ENCODE results near the gene PLPPR5. TPM values are rescaled to one million over a fixed set of nuclear protein-coding genes. Genes with fewer than 3 reads are reported as not detected.
A peak's percentile ranks its signal among the peaks of the same experiment; 100 is the strongest.

The PLPPR5 gene
- total RNA-seq, 1 donor from 2014 or later: not detected

DNA sequence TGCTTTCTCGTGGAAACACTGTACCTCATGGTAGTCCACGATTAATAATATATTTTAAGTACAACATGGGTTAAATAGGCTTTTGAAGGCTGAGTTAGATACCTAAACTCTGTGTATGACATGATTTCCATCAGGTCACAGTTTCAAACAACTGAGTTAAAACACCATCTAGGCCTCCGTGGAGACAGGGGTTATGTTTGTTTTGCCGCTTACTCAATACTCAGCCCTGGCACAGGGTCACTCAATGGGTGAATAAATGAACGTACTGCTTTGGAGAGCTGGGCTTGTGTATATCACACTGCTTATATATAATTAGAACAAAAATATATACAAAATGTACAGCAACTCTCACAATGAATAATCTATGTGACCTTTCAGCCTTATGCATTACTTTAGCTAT, 72.5 kb downstream of the PLPPR5 start:
- DNase-seq (ENCODE audit: low read depth) (no peak), FAIRE-seq (no peak)
- Histone ChIP-seq H3K4me3 (ENCODE audit: low read depth, low read length) (no peak overlapping the region), H3K36me3 (ENCODE audit: control insufficient read depth, insufficient read depth, low read length) (no peaks in the 10 kb centered on the region), H3K27me3 (ENCODE audit: control insufficient read depth, insufficient read depth, low read length) (no peaks in the 10 kb centered on the region)
- TF ChIP-seq, protein P1, sequence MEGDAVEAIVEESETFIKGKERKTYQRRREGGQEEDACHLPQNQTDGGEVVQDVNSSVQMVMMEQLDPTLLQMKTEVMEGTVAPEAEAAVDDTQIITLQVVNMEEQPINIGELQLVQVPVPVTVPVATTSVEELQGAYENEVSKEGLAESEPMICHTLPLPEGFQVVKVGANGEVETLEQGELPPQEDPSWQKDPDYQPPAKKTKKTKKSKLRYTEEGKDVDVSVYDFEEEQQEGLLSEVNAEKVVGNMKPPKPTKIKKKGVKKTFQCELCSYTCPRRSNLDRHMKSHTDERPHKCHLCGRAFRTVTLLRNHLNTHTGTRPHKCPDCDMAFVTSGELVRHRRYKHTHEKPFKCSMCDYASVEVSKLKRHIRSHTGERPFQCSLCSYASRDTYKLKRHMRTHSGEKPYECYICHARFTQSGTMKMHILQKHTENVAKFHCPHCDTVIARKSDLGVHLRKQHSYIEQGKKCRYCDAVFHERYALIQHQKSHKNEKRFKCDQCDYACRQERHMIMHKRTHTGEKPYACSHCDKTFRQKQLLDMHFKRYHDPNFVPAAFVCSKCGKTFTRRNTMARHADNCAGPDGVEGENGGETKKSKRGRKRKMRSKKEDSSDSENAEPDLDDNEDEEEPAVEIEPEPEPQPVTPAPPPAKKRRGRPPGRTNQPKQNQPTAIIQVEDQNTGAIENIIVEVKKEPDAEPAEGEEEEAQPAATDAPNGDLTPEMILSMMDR (IDR thresholded peaks at IDR 0.05; ENCODE audit: insufficient read depth, low read length, severe bottlenecking): no peak

DNA sequence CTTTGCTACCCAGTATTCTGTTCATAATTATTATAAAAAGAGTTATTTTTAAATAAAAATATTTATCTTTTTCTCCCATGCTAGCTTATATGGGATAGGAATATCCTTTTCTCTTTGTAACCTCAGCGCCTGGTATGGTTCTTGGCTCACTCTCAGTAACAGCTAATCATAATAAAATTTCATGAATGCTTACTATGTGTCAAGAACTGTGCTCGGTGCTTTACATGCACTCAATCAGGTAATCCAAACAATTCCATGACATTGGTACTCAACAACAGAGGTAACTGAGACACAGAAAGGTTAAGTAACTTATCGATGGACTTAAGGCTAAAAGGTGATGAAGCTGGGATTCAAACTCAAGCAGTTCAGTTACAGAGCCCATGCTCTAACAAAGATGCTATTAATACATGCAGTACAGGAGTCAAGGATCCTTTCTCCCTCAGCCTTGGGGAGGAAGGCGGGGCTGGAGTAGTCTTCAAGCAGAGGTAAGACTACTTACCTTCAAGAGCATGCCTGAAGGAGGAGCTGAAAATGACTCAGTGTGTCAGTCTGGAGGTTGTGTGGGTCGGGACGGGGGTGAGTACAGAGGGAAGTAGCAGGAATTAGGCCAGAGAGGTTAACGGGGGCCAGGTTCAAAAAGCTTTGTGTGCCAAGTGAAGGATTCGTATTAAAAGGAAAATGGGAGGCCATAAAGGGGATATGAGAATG, 73.4 kb downstream of the PLPPR5 start:
- DNase-seq (ENCODE audit: low read depth) (peak; percentile 51), FAIRE-seq (no peak)
- Histone ChIP-seq H3K4me3 (ENCODE audit: low read depth, low read length) (no peak overlapping the region), H3K27me3 (ENCODE audit: control insufficient read depth, insufficient read depth, low read length) (no peaks in the 10 kb centered on the region), H3K36me3 (ENCODE audit: control insufficient read depth, insufficient read depth, low read length) (no peaks in the 10 kb centered on the region)
- TF ChIP-seq, protein P1 (IDR thresholded peaks at IDR 0.05; ENCODE audit: insufficient read depth, low read length, severe bottlenecking): no peak

DNA sequence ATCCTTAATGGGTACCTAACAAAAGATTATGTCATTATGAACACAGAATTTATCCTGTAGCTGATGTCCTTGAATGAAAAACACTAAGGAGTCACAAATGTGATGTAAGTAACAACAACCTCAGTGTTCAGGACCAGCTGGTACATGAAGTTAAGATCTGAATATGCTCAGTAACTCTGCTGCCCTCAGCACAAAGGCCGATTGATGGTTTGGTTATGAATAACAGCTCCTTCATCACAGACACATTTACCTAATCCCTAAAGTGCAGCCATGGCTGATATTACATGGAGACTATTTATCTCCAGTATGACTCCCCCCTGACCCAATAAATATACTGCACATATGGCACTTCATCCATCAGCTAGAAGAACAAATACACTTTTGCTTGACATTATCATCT, 75.2 kb downstream of the PLPPR5 start:
- no peak for DNase-seq (ENCODE audit: low read depth)
- no peak for FAIRE-seq
- no peaks in the 10 kb centered on the region for H3K27me3 ChIP-seq (ENCODE audit: control insufficient read depth, insufficient read depth, low read length)
- H3K36me3 ChIP-seq (ENCODE audit: control insufficient read depth, insufficient read depth, low read length): no peaks in the 10 kb centered on the region
- H3K4me3 ChIP-seq (ENCODE audit: low read depth, low read length): no peak overlapping the region
- TF ChIP-seq, protein P1 (IDR thresholded peaks at IDR 0.05; ENCODE audit: insufficient read depth, low read length, severe bottlenecking): no peak

DNA sequence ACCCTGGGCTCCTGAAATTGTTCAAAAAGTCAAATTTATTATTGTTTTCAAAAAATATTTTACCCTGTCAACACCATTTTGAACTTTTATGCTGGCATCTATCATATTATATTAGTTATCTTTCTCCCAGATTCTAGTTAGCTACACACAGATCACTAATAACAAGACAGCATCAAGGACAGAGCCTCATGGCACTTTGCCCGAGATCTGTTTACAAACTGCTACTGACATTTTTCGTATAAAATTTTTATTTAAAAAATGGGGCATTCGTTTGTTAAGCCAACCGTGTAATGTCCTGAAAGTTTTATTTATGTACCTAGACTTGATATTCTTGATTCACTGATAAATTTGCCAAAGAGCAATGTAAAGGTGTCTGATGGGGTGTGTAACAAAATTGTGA, 78.1 kb downstream of the PLPPR5 start:
- Histone ChIP-seq H3K36me3 (ENCODE audit: control insufficient read depth, insufficient read depth, low read length) (no peaks in the 10 kb centered on the region), H3K27me3 (ENCODE audit: control insufficient read depth, insufficient read depth, low read length) (no peaks in the 10 kb centered on the region), H3K4me3 (ENCODE audit: low read depth, low read length) (no peak overlapping the region)
- DNase-seq (ENCODE audit: low read depth) (no peak), FAIRE-seq (no peak)
- TF ChIP-seq, protein P1 (IDR thresholded peaks at IDR 0.05; ENCODE audit: insufficient read depth, low read length, severe bottlenecking): no peak

- TF ChIP-seq, protein P1 (IDR thresholded peaks at IDR 0.05; ENCODE audit: insufficient read depth, low read length, severe bottlenecking): no peak
- FAIRE-seq (no peak), DNase-seq (ENCODE audit: low read depth) (no peak)
- H3K27me3 ChIP-seq (ENCODE audit: control insufficient read depth, insufficient read depth, low read length): no peaks in the 10 kb centered on the region
- no peaks in the 10 kb centered on the region for H3K36me3 ChIP-seq (ENCODE audit: control insufficient read depth, insufficient read depth, low read length)
- H3K4me3 ChIP-seq (ENCODE audit: low read depth, low read length): no peak overlapping the region
Measured at GRCh38 chr1:98924977-98925376, 79.7 kb downstream of the PLPPR5 start.

DNA sequence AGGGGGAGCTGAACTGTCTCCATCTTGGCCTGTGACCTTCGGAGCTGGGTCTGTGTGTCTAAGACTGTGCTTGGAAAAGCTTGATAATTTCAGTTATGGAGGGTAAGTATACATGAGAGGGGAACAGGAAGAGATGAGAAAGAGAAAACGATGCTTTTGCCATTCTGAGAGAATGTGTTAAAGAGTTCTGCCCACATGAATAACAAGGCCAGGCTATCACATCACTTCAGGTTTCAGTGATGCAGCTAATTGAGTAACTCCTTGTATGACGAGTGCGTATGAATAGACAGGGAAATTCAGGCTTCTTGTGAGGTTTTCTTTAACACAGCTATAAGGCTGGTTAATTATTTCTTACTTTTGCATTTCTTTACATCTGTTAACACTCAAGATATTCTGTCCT, 81.0 kb downstream of the PLPPR5 start:
- peak; percentile 58 for DNase-seq (ENCODE audit: low read depth)
- TF ChIP-seq, protein P1 (IDR thresholded peaks at IDR 0.05; ENCODE audit: insufficient read depth, low read length, severe bottlenecking): no peak
- Histone ChIP-seq H3K36me3 (ENCODE audit: control insufficient read depth, insufficient read depth, low read length) (no peaks in the 10 kb centered on the region), H3K4me3 (ENCODE audit: low read depth, low read length) (no peak overlapping the region), H3K27me3 (ENCODE audit: control insufficient read depth, insufficient read depth, low read length) (no peaks in the 10 kb centered on the region)
- FAIRE-seq: no peak
